Activated naive CD8-positive, alpha-beta T cell treated with anti-CD3 and anti-CD28 coated beads, Interleukin-2, amount 10 ng/mL, durations not matched to agents 7 days and 5 days (primary cell): ENCODE measurements around the gene SP4. TPM values are rescaled to one million over a fixed set of nuclear protein-coding genes. Genes with fewer than 3 reads are reported as not detected.

Experiments used
- ATAC-seq: fragments of 150-1000 bp; cut with Tn5 transposase; one replicate; pipeline ENCODE4 v1.10.0; 2021; ENCODE audit warnings: low read depth, moderate library complexity
- POLR2A ChIA-PET: fragments of 350-600 bp; sonication (Branson Sonifier 250); formaldehyde crosslinking; loops from one replicate; lab custom pipeline; 2021; ENCODE audit warnings: antibody characterized with exemption; lab: Charles Lee
- DNase-seq: peaks from one replicate; pipeline ENCODE4 v3.0.0; 2021
- H3K27ac Mint-ChIP-seq: one replicate; pipeline ENCODE4 v1.8.0; 2022; ENCODE audit warnings: mild to moderate bottlenecking, mixed read lengths
- H3K27me3 Mint-ChIP-seq: one replicate; pipeline ENCODE4 v1.8.0; 2022; ENCODE audit warnings: mild to moderate bottlenecking, moderate library complexity, mixed read lengths
- H3K36me3 Mint-ChIP-seq: one replicate; pipeline ENCODE4 v1.8.0; 2021; ENCODE audit warnings: mild to moderate bottlenecking, mixed read lengths
- H3K4me1 Mint-ChIP-seq: one replicate; pipeline ENCODE4 v1.8.0; 2021; ENCODE audit warnings: mixed read lengths
- H3K4me3 Mint-ChIP-seq: one replicate; pipeline ENCODE4 v1.8.0; 2022; ENCODE audit warnings: mild to moderate bottlenecking, moderate library complexity, mixed read lengths
- H3K9me3 Mint-ChIP-seq: one replicate; pipeline ENCODE4 v1.8.0; 2021; ENCODE audit warnings: mixed read lengths
- microRNA-seq: library from miRNA; unstranded; fragments of <30 nt; microRNA quantifications from one replicate; pipeline ENCODE4 v1.2.0, GENCODE V29; 2022
- total RNA-seq, 2 experiments: library from RNA; stranded (reverse); gene quantifications; one replicate each; pipeline ENCODE4 v1.2.3, GENCODE V29; 2021

SP4 gene
- total RNA-seq, 2 experiments from 2014 or later = 39.6 to 42.4 TPM

- Mint-ChIP-seq H3K36me3 (no peaks in the 10 kb centered on the region), H3K27ac (no peak overlapping the region), H3K4me3 (no peak overlapping the region), H3K4me1 (peaks cover 3% of the 10 kb centered on the region), H3K9me3 (no peaks in the 10 kb centered on the region), H3K27me3 (peaks cover 63% of the 10 kb centered on the region)
- no peak for ATAC-seq
- POLR2A ChIA-PET = no interaction called here
- DNase-seq = no peak
Measured at GRCh38 chr7:21544715-21545114, 116.8 kb downstream of the SP4 start.

GRCh38 chr7:21547501-21547900 is 119.6 kb downstream of the SP4 start:
- DNase-seq = no peak

GRCh38 chr7:21548491-21548890 is 120.6 kb downstream of the SP4 start:
- Mint-ChIP-seq H3K36me3 (no peaks in the 10 kb centered on the region), H3K9me3 (no peaks in the 10 kb centered on the region), H3K4me3 (no peak overlapping the region), H3K27me3 (peaks cover 35% of the 10 kb centered on the region), H3K27ac (no peak overlapping the region), H3K4me1 (peaks cover 2% of the 10 kb centered on the region)
- no peak for ATAC-seq
- DNase-seq = no peak
- POLR2A ChIA-PET = no interaction called here

More at GRCh38 chr7:21547501-21547900, 119.6 kb downstream of the SP4 start:
- H3K36me3 Mint-ChIP-seq = no peaks in the 10 kb centered on the region
- H3K9me3 Mint-ChIP-seq = no peaks in the 10 kb centered on the region
- POLR2A ChIA-PET = no interaction called here
- H3K4me1 Mint-ChIP-seq = peaks cover 2% of the 10 kb centered on the region
- H3K27ac Mint-ChIP-seq = no peak overlapping the region
- peaks cover 40% of the 10 kb centered on the region for H3K27me3 Mint-ChIP-seq
- H3K4me3 Mint-ChIP-seq = no peak overlapping the region
- no peak for ATAC-seq

GRCh38 chr7:21550076-21550475 is 122.2 kb downstream of the SP4 start:
- no peak overlapping the region for H3K4me3 Mint-ChIP-seq
- DNase-seq (no peak), ATAC-seq (no peak)
- no peak overlapping the region for H3K27ac Mint-ChIP-seq
- H3K36me3 Mint-ChIP-seq = no peaks in the 10 kb centered on the region
- POLR2A ChIA-PET = no interaction called here
- peaks cover 20% of the 10 kb centered on the region for H3K27me3 Mint-ChIP-seq
- H3K9me3 Mint-ChIP-seq = no peaks in the 10 kb centered on the region
- H3K4me1 Mint-ChIP-seq = no peaks in the 10 kb centered on the region

GRCh38 chr7:21550821-21551531 is 123.1 kb downstream of the SP4 start:
- Mint-ChIP-seq H3K4me3 (no peak overlapping the region), H3K27me3 (peaks cover 12% of the 10 kb centered on the region), H3K4me1 (no peaks in the 10 kb centered on the region), H3K27ac (no peak overlapping the region), H3K36me3 (no peaks in the 10 kb centered on the region), H3K9me3 (no peaks in the 10 kb centered on the region)
- no peak for DNase-seq
- ATAC-seq = no peak
- POLR2A ChIA-PET = no interaction called here

GRCh38 chr7:21562385-21562784 is 134.5 kb downstream of the SP4 start:
- POLR2A ChIA-PET = no interaction called here
- H3K27me3 Mint-ChIP-seq = no peaks in the 10 kb centered on the region

More at GRCh38 chr7:21562385-21562784, 134.5 kb downstream of the SP4 start:
- H3K9me3 Mint-ChIP-seq = no peaks in the 10 kb centered on the region
- H3K4me3 Mint-ChIP-seq = no peak overlapping the region
- ATAC-seq (no peak), DNase-seq (no peak)
- no peaks in the 10 kb centered on the region for H3K4me1 Mint-ChIP-seq
- H3K36me3 Mint-ChIP-seq = no peaks in the 10 kb centered on the region
- no peak overlapping the region for H3K27ac Mint-ChIP-seq

Small RNA genes within 50 kb of the gene (microRNA-seq; reads per million reads assigned to microRNA genes)
- not detected for gene MIR1183

Other genes starting within 250 kb of the SP4 start
- gene DNAH11, start 115.0 kb downstream of the SP4 start, total RNA-seq = under 1 TPM; 0.25 to 0.43 TPM